Gastrocnemius medialis (tissue), 4 donors: ENCODE results near the gene C22orf31. TPM values are rescaled to one million over a fixed set of nuclear protein-coding genes. Genes with fewer than 3 reads are reported as not detected.

ENCODE experiments used
- ATAC-seq, 2 donors: fragments of 150-250 bp; one replicate each; pipeline ENCODE4 v1.9.1; 2016
- DNase-seq, 2 donors: peaks; one replicate each; pipeline ENCODE4 v3.0.0-alpha.2; 2019
- H3K27ac ChIP-seq, 4 donors: fragments of 200-600 bp; sonication (generic); 1 replicate in 1 of 4; 2 replicates in 3 of 4; pipeline ENCODE4 v1.5.1; 2016 to 2018; ENCODE audit warnings: mild to moderate bottlenecking in 2 of 4, moderate library complexity in 1 of 4
- H3K27me3 ChIP-seq, 3 donors: fragments of 200-600 bp; sonication (generic) in 2 of 3; 1 replicate in 1 of 3; 2 replicates in 2 of 3; pipeline versions ENCODE4 v1.5.1 to v1.6.0; 2016 to 2019; ENCODE audit warnings: mild to moderate bottlenecking in 1 of 3, moderate library complexity in 1 of 3
- H3K36me3 ChIP-seq, 2 donors: fragments of 200-600 bp; sonication (generic) in 1 of 2; one replicate each; pipeline ENCODE4 v1.5.1; 2017 to 2018
- H3K4me1 ChIP-seq, 2 donors: fragments of 200-600 bp; sonication (generic) in 1 of 2; one replicate each; pipeline ENCODE4 v1.5.1; 2016 to 2017; ENCODE audit warnings: mild to moderate bottlenecking in 2 of 2
- H3K4me3 ChIP-seq, 4 donors: fragments of 200-600 bp; sonication (generic) in 3 of 4; 1 replicate in 1 of 4; 2 replicates in 3 of 4; pipeline ENCODE4 v1.5.1; 2016 to 2019; ENCODE audit warnings: mild to moderate bottlenecking in 2 of 4
- H3K9me3 ChIP-seq, 3 donors: fragments of 200-600 bp; sonication (generic) in 2 of 3; 1 replicate in 1 of 3; 2 replicates in 2 of 3; pipeline ENCODE4 v1.5.1; 2016 to 2019
- POLR2A ChIP-seq, 2 donors: fragments of 450-650 bp; IDR thresholded peaks; one replicate each; pipeline ENCODE4 v1.6.1; 2017; ENCODE audit warnings: antibody characterized with exemption in 2 of 2, mild to moderate bottlenecking in 2 of 2, moderate library complexity in 2 of 2
- in situ Hi-C, 4 donors: fragments of 200-750 bp; cut with MboI; loops; one replicate each; pipeline versions ENCODE4 v1.15.0 to v1.8.0; 2017; ENCODE audit warnings: low sequenced_read_pairs in 4 of 4
- intact Hi-C: fragments of 100-400 bp; cut with DNase I; formaldehyde crosslinking; loops from one replicate; pipeline ENCODE4 v1.15.1; 2023; ENCODE audit warnings: low total_unique reads
- total RNA-seq, 4 donors: library from RNA; depleted of rRNA; stranded (reverse); fragments of >200 nt; gene quantifications; one replicate each; pipeline versions ENCODE4 v1.1.0 to v1.2.3, GENCODE V29; 2016
- TF ChIP-seq, protein P1 (sequence below), 5 experiments: fragments of 450-650 bp in 3 of 5; fragments of 200-600 bp in 2 of 5; sonication (generic) in 2 of 5; IDR thresholded peaks in 4 of 5; conservative IDR thresholded peaks in 1 of 5; 1 replicate in 4 of 5; 2 replicates in 1 of 5; pipeline ENCODE4 v1.5.1; 2016 to 2019; ENCODE audit warnings: antibody characterized with exemption in 5 of 5, mild to moderate bottlenecking in 3 of 5, moderate library complexity in 3 of 5

C22orf31 gene
- total RNA-seq, 4 donors from 2014 or later: not detected

DNA sequence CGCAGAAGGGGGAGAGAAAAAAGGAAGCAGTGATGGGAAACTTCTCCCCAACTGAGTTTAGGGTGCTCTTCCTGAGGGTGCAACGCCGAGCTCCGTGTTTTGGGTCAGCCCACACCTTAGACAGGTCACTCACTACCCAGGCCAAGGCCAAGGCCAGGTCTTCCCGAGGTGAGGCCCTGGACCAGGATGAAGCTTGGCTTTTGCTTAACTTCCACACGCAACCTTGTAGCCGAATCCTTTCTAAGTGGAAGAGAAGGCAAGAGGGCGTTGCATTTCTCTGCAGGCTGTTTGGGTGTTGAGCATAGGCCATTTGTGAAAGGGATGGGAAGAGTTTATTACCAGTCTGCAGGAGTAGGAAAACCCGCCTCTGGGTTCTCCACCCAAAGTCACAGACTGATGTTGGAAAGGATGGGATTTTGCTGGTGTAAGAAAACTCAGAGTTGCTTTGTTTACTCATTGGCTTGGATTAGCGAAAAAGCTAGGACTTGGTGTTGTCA lies 12.7 kb upstream of the C22orf31 start:
- Histone ChIP-seq H3K4me3 (peak overlapping the region; percentile 73 to 94 (median 78)), H3K36me3 (no peaks in the 10 kb centered on the region), H3K9me3 (no peaks in the 10 kb centered on the region), H3K4me1 (peaks cover 31 to 51% of the 10 kb centered on the region in 2 donors), H3K27ac (peak overlapping the region; percentile 69 to 82 (median 73)), H3K27me3 (no peaks in the 10 kb centered on the region)
- in situ Hi-C loops: no loop called here
- TF ChIP-seq, protein P1, sequence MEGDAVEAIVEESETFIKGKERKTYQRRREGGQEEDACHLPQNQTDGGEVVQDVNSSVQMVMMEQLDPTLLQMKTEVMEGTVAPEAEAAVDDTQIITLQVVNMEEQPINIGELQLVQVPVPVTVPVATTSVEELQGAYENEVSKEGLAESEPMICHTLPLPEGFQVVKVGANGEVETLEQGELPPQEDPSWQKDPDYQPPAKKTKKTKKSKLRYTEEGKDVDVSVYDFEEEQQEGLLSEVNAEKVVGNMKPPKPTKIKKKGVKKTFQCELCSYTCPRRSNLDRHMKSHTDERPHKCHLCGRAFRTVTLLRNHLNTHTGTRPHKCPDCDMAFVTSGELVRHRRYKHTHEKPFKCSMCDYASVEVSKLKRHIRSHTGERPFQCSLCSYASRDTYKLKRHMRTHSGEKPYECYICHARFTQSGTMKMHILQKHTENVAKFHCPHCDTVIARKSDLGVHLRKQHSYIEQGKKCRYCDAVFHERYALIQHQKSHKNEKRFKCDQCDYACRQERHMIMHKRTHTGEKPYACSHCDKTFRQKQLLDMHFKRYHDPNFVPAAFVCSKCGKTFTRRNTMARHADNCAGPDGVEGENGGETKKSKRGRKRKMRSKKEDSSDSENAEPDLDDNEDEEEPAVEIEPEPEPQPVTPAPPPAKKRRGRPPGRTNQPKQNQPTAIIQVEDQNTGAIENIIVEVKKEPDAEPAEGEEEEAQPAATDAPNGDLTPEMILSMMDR (IDR thresholded peaks at IDR 0.05 in 4 of 5, conservative IDR thresholded peaks at IDR 0.05 in 1 of 5): no peak
- TF ChIP-seq POLR2A (IDR thresholded peaks at IDR 0.05): no peak
- no peak for DNase-seq
- intact Hi-C loops: loop anchor here (5.0 kb wide), 2 partner anchors 78 to 193 kb away; partner anchors contain the start of genes EWSR1 and RHBDD3
- no peak for ATAC-seq

DNA sequence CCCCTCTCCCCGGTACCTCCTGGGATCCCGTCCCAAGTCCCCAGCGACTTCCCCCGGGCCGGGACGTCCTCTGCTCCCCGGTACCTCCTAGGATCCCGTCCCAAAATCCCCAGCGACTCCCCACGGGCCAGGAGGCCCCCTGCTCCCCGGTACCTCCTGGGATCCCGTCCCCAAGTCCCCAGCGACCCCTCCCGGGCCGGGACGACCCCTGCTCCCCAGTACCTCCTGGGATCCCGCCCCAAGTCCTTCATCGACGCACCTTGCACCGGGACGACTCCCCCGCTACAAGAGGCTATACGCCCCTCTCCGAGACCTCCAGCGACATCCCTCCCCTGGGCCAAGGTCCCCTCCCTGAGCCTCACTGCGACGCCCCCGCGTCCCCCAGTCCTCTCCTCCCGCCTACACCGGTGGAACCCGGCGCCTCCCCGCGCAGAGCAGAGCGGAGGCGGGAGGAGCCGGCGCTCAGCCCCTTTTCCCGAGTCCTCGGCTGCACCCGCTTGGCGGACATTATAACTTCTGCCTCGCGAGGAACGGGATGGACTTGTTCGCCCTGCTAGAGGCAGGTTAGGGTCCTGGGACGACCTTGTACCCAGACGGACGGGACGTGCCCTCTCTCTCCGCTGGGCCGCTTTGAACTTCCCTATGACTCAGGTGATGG lies 12.1 kb upstream of the C22orf31 start:
- peak; percentile 27 to 29 for ATAC-seq
- Histone ChIP-seq H3K27ac (peak overlapping the region; percentile 69 to 82 (median 73)), H3K4me1 (peaks cover 29 to 49% of the 10 kb centered on the region in 2 donors), H3K9me3 (no peaks in the 10 kb centered on the region), H3K4me3 (peak overlapping the region; percentile 73 to 94 (median 78)), H3K36me3 (no peaks in the 10 kb centered on the region), H3K27me3 (no peaks in the 10 kb centered on the region)
- in situ Hi-C loops (no loop called here), intact Hi-C loops (loop anchor here (5.0 kb wide), 2 partner anchors 79 to 194 kb away; partner anchors contain the start of genes EWSR1 and RHBDD3)
- no peak for DNase-seq
- TF ChIP-seq POLR2A (IDR thresholded peaks at IDR 0.05): no peak
- TF ChIP-seq, protein P1 (IDR thresholded peaks at IDR 0.05 in 4 of 5, conservative IDR thresholded peaks at IDR 0.05 in 1 of 5): no peak

DNA sequence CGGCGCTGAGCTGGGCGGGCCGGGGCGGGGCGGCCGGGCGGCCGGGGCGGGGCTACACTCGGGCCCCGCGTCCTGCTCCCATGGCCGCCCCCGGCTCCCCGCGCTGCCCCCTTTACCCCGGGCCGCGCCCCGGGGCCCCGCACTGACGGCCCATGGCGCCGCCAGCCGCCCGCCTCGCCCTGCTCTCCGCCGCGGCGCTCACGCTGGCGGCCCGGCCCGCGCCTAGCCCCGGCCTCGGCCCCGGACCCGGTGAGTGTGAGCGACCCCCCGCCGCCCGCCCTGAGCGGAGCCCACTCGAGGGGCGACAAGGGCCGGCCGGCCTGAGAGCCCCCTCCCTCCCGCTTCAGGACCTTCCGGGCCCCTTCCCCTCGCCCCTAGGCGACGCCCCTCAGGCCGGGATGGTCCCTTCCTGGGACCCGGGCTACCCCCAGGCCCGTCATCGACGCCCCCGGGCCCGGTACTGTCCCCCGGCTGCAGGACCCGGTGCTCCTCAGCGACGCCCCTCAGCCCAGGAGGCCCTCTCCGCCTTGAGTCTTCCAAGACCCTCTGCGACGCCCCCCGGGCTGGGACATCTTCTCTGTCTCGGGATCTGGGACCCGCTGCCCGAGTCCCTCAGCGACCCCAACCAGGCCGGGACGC lies 11.5 kb upstream of the C22orf31 start, which contains the start of gene KREMEN1:
TSS of gene KREMEN1 (plus strand) at position 57 of the 639 bp plus-strand sequence. CDS start at position 153, 96 bp downstream.
- Histone ChIP-seq H3K4me3 (peak within 1 kb of the TSS; percentile 73 to 94 (median 78)), H3K27me3 (no peaks in the 10 kb centered on the region), H3K9me3 (no peaks in the 10 kb centered on the region), H3K4me1 (peaks cover 27 to 43% of the 10 kb centered on the region in 2 donors), H3K27ac (peak within 1 kb of the TSS; percentile 69 to 82 (median 73)), H3K36me3 (no peaks in the 10 kb centered on the region)
- no peak for DNase-seq
- ATAC-seq: peak; percentile 11 to 24
- in situ Hi-C loops (no loop called here), intact Hi-C loops (loop anchor here (5.0 kb wide), 2 partner anchors 79 to 194 kb away; partner anchors contain the start of genes EWSR1 and RHBDD3)
- peak; percentile 14 to 40 for TF ChIP-seq POLR2A (IDR thresholded peaks at IDR 0.05)
- TF ChIP-seq, protein P1 (IDR thresholded peaks at IDR 0.05 in 4 of 5, conservative IDR thresholded peaks at IDR 0.05 in 1 of 5): no peak

DNA sequence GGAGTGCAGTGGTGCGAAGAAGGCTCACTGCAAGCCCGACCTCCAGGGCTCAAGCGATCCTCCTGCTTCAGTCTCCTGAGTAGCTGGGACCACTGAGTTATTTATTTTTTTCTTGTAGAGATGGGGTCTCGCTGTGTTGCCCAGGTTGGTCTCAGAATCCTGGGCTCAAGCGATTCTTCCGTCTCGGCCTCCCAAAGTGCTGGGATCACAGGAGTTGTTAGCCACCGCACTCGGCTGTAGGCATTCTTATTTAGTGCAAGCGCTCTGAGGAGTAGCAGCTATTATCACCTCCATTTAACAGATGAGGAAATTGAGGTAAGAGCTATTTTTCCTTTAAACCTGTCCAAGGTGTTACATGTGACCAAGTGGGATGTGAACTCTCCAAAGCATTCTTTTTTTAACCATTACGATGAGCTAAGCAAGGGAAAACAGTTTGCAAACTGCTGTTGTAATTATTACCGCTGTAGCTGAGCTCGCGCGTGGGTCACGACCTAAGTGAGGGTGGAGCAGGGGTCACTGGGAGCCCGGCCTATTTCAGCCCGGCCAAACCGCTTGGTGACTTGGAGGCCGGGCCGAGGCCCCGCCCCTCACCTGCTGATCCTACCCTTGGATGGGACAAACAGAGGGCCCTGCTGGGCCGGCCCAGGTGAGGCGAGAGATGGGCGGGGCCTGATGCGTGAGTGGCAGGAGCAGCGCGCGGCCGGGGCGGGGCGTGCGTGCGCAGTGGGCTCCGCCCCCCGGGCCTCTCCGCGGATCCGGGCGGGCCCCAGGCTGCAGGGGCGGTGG lies 10.8 kb upstream of the C22orf31 start:
- Histone ChIP-seq H3K4me1 (peaks cover 21 to 37% of the 10 kb centered on the region in 2 donors), H3K27ac (peak overlapping the region; percentile 16 to 60 (median 38)), H3K27me3 (no peaks in the 10 kb centered on the region), H3K36me3 (no peaks in the 10 kb centered on the region), H3K9me3 (no peaks in the 10 kb centered on the region), H3K4me3 (peak overlapping the region; percentile 48 to 73 (median 68))
- ATAC-seq (peak; percentile 83 to 88), DNase-seq (peak; percentile 74 to 87)
- in situ Hi-C loops (no loop called here), intact Hi-C loops (loop anchor here (5.0 kb wide), 2 partner anchors 80 to 195 kb away; partner anchors contain the start of genes EWSR1 and RHBDD3)
- TF ChIP-seq, protein P1 (IDR thresholded peaks at IDR 0.05 in 4 of 5, conservative IDR thresholded peaks at IDR 0.05 in 1 of 5): no peak
- TF ChIP-seq POLR2A (IDR thresholded peaks at IDR 0.05): no peak
